ENCODE results near the gene CTDP1.

Gene CTDP1

GRCh38 chr18:79769698-79770500 lies 90.3 kb downstream of the CTDP1 start:
- DNase-seq = no peak

GRCh38 chr18:79770501-79770815 lies 90.9 kb downstream of the CTDP1 start:
- no peak for DNase-seq

GRCh38 chr18:79770826-79771225 lies 91.2 kb downstream of the CTDP1 start:
- no peak for DNase-seq

DNA sequence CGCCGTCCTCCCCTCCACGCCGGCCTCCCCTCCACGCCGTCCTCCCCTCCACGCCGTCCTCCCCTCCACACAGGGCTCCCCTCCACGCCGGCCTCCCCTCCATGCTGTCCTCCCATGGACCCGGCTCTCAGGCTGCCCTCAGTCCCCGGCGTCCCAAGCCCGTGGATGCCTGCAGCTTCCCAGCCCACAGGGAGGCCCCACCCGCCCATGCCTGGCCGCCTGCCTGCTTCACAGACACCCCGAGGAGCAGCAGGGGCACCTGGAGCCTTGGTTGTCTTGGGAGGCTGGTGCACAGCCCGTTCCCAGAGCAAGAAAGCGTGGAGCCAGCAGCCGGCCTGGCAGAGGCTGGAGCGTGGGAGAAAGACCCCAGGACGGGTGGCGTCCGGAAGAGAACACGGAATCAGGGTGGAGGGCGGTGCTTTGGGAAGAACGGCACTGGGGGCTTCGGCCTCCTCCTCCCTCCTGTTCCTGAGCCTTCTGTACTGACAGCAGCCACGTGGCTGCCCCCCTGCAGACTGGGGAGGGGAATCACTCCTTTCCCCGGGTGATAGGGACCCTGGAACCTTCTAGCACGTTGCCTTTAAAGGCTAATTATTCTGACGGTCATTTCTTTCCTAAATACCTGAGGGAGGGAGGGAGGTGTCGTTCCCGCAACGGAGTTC lies 92.0 kb downstream of the CTDP1 start:
- DNase-seq = no peak

GRCh38 chr18:79772108-79772864 lies 92.7 kb downstream of the CTDP1 start:
- DNase-seq = no peak

DNA sequence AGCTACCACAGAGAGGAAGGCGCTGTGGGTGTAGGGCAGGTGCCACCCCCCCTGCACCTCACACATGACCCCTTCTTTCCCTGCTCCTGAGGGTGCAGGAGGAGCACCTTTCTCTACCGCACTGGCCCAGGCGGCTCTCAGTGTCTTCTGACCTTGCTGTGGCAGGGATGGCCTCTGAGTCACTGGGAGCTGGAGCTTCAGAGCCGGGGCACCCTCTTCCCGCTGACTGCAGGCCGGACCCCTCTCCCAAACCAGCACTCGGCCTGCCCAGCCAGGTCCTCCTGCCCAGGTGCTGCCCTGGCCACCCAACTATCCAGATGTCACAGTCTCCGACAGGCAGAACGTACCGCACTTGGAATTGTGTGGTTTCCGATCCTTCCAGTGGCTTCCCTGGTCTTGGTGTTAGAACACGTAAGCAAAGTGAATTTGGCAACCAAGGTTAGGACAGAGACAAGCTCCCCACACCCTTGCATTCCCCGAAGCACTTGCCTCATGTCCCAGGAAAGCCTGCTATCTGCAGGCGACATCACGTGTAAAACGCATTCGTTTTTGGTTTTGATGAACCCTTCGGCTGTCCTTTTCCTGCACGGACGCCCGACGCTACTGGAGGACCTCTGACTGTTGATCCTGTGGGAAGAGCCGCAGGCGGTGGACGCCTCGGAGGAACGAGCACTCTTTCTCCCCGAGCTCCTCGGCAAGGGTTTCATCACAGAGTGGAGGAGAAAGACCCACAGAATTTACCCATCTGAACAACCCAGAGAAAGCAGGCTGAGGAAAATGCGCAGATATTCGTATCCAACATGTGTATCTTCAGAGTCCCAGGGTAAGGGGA lies 93.5 kb downstream of the CTDP1 start:
- no peak for DNase-seq

DNA sequence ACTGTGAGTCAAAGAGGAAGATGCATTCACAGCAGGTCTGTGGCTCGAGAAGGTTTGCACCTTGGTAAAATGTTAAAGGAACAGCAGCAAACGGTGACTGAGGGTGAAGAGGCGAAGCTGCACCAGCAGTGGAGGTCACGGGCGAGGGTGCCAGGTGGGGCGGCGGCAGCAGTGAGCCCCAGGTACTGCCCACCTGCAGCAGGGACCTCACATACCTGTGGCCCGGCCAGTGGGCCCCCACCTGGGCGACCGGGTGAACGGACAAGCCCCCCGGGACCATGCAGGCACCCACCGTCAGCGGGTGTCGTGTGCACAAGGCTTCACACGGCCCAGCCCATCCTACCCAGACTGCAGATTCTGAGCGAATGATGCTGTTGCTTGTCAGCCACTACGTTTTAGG lies 94.5 kb downstream of the CTDP1 start:
- no peak for DNase-seq

DNA sequence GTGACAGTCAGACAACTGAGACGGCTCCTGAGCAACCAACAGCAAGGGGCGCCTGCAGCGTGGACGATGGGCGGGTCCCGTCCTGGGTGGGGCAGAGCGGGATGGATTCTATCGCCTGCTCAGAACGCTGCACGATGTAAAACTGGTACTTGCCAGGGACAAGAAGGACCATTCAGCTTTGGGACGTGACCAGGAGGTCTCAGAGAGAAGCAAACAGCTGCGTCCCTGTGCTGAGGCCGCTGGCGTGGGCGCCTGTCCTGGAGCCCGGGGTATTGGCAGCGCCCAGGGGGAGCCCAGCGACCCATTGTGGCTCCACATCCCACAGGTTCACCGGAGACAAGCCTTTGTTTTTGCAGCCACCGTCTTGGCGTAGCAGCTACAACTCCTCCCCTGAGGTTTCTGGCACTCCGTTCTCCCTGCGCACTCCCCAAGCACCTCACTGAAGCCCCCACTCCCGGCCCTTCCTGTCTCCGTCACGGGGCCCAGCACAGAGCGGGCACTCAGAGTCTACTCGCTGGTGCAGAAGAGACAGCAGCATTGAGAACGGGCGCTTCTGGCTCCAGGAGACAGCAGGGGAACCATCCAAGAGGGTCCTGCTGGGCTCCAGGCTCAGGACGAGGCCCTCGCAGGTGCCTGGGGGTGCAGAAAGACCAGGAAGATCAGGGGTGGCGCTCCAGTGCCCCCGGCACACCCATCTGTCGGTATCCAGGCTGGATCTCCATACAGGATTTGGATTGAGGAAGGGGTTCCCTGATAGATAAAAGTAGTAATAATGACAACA lies 96.0 kb downstream of the CTDP1 start:
- DNase-seq = no peak

DNA sequence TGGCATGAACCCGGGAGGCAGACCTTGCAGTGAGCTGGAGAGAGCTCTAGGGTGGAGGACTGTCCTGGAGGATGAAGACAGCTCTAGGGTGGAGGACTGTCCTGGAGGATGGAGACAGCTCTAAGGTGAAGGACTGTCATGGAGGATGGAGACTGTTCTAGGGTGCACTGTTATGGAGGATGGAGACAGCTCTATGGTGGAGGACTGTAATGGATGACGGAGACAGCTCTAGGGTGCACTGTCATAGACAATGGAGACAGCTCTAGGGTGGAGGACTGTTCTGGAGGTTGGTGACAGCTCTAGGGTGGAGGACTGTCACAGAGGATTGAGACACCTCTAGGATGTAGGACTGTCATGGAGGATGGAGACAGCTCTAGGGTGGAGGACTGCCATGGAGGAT lies 97.1 kb downstream of the CTDP1 start:
- DNase-seq = no peak

DNA sequence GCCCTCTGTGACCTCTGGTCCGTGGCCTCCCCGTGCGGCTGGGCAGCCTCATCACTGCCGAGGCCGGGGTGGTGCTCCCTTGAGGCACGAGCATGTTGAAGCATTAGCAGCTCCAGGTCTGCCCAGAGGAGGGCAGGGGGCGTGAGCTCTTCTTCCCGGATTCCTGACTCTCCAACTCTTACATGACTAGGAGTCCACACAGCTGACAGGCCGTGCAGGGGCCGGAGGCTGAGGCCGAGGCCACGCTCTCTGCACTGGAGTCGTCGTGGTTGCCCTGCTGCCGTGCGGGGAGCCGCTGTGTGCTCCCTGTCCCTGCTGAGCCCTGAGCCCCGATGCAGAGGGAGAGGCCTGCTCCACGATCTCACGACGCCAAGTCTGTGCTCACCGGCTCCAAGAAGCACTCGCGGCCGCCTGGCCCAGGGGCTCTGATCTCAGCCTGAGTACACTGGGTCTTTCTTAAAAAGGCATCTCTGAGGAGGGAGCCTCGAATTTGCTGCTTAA lies 98.7 kb downstream of the CTDP1 start:
- no peak for DNase-seq

- DNase-seq = no peak
Measured at GRCh38 chr18:79779021-79779699, 99.6 kb downstream of the CTDP1 start.

GRCh38 chr18:79779700-79780190 lies 100.1 kb downstream of the CTDP1 start:
- DNase-seq = no peak

- DNase-seq = no peak
Measured at GRCh38 chr18:79780547-79780946, 100.9 kb downstream of the CTDP1 start.

GRCh38 chr18:79781331-79781941 lies 101.8 kb downstream of the CTDP1 start:
- no peak for DNase-seq

GRCh38 chr18:79782566-79783308 lies 103.1 kb downstream of the CTDP1 start:
- no peak for DNase-seq

- no peak for DNase-seq
Measured at GRCh38 chr18:79784071-79784913, 104.7 kb downstream of the CTDP1 start.

DNA sequence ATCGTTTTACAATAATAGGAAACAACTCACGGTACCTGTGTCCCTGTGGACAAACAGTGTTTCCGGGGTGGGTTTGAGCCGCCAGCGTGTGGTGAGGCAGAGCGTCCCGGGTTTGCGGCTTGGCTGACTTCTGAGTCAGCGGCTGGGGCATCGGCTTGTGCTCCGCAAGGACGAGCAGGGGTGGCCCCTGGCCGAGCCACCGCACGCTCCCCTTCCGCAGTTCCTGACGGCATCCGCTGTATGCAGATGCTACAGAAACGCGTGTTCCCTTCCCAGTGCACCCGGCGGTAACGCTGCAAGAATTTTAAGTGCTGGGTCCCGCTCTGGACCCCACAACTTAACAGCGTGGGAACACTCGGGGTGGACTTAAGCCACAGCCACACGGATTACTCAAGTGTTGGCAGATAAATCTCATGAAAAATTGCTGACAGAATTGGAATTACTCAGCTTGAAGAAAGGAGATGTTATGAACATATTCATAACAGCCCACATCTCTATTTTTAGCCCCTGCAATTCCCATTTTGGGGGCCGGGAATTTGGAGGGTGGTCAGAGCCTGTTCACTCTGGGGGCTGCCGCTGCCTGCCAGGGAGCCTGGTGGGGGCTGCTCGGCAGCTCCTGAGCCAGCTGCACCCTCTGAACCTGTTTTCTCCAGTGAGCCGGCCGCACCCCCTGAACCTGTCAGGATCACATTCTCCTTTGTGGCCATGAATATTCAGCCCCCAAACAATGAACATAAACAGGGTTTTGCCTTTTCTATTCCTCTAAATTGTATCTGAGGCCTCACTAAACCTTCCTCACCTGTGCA lies 105.6 kb downstream of the CTDP1 start:
- DNase-seq = no peak

DNA sequence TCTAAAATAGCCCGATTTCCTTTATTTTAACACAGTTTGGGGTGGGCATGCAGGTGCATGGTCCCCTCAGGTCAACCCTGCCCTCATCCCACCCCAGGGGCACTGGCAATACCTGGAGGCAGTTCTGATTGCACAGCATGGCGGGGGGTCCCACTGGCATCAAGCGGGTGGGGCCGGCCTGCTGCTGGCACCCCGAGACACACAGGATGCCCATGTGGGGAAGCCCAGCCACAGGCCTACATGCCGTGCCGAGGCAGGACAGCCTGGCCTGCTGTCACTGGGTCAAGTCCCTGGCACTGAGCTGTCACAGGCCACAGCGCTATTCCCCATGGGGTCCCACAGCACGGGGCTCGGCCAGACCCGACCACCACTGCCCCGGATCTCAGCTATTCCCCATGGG lies 106.2 kb downstream of the CTDP1 start:
- no peak for DNase-seq
